HCT116 (cell line): ENCODE data around the gene ARHGAP19. TPM values are rescaled to one million over a fixed set of nuclear protein-coding genes. Genes with fewer than 3 reads are reported as not detected.

Experiments
- ATAC-seq: fragments of 200-7000 bp; cut with Tn5 transposase; 2 replicates; pipeline ENCODE4 v1.9.1; 2020; ENCODE audit warnings: mild to moderate bottlenecking, moderate library complexity
- BruUV-seq: library from RNA; stranded (reverse); fragments of 400-500 nt; replicated peaks from 2 replicates; lab custom pipeline; 2021; lab: Mats Ljungman, UMichigan
- CTCF ChIA-PET: fragments of 300-600 bp; sonication (Branson Sonifier 250); formaldehyde crosslinking; loops from one replicate; lab custom pipeline; 2021; ENCODE audit warnings: antibody characterized with exemption; lab: Charles Lee
- POLR2A ChIA-PET: fragments of 300-600, 350-600 bp; sonication (Branson Sonifier 250); formaldehyde crosslinking; loops from one replicate; lab custom pipeline; 2021; ENCODE audit warnings: antibody characterized with exemption; lab: Charles Lee
- RAD21 ChIA-PET, 2 experiments: fragments of 300-600 bp; sonication (Branson Sonifier 250); formaldehyde crosslinking; loops; one replicate each; lab custom pipeline; 2023; ENCODE audit warnings: low total read pairs in 2 of 2; ENCODE audit not compliant: uncharacterized antibody in 2 of 2, unreplicated experiment in 2 of 2, low non-redundant PET in 1 of 2; lab: Charles Lee
- DNase-seq: peaks from one replicate; pipeline ENCODE4 v3.0.0-alpha.2; 2010; ENCODE audit warnings: low read depth, low spot score
- H2AFZ ChIP-seq: fragments of 200-600 bp; shearing (Covaris generic), sonication (generic); 2 replicates; pipeline ENCODE4 v1.6.1; 2017; ENCODE audit warnings: low read depth, mixed run types, mixed read lengths, antibody characterized with exemption, low read length; ENCODE audit not compliant: poor library complexity, severe bottlenecking
- H3K27ac ChIP-seq: 2 replicates; pipeline ENCODE4 v1.5.1; 2012; ENCODE audit warnings: low read depth, low read length
- H3K27me3 ChIP-seq: fragments of 200-600 bp; sonication (generic); 2 replicates; pipeline ENCODE4 v1.6.1; 2016; ENCODE audit warnings: mixed run types, low read length, mixed read lengths; ENCODE audit not compliant: insufficient read depth
- H3K36me3 ChIP-seq, 2 experiments: fragments of 200-500 bp in 1 of 2; fragments of 200-600 bp in 1 of 2; sonication (Bioruptor generic) in 1 of 2; sonication (generic) in 1 of 2; 2 replicates each; pipeline versions ENCODE4 v1.5.1 to v1.6.1; 2014 to 2016; ENCODE audit warnings: low read length in 2 of 2, inconsistent platforms in 1 of 2, mixed read lengths in 1 of 2, mixed run types in 1 of 2; ENCODE audit not compliant: insufficient read depth in 2 of 2, control insufficient read depth in 1 of 2
- H3K4me1 ChIP-seq, 2 experiments: fragments of 200-600 bp in 1 of 2; sonication (generic) in 1 of 2; 2 replicates each; pipeline versions ENCODE4 v1.5.1 to v1.6.1; 2012 to 2017; ENCODE audit warnings: low read length in 2 of 2, inconsistent platforms in 1 of 2, mild to moderate bottlenecking in 1 of 2, mixed read lengths in 1 of 2, mixed run types in 1 of 2, moderate library complexity in 1 of 2; ENCODE audit not compliant: insufficient read depth in 2 of 2, control insufficient read depth in 1 of 2
- H3K4me2 ChIP-seq: fragments of 200-600 bp; sonication (generic); 2 replicates; pipeline ENCODE4 v1.6.1; 2017; ENCODE audit warnings: mixed run types, low read length, mixed read lengths
- H3K4me3 ChIP-seq, 2 experiments: fragments of 200-600 bp in 1 of 2; sonication (generic) in 1 of 2; replicated peaks in 1 of 2; 2 replicates each; pipeline ENCODE4 v1.5.1; 2011 to 2016; ENCODE audit warnings: low read length in 2 of 2, control low read depth in 1 of 2, low read depth in 1 of 2, mild to moderate bottlenecking in 1 of 2, mixed read lengths in 1 of 2, mixed run types in 1 of 2
- H3K79me2 ChIP-seq: fragments of 200-600 bp; sonication (generic); 2 replicates; pipeline ENCODE4 v1.6.1; 2017; ENCODE audit warnings: mild to moderate bottlenecking, mixed run types, low read length, moderate library complexity, mixed read lengths; ENCODE audit not compliant: insufficient read depth
- H3K9ac ChIP-seq: fragments of 200-600 bp; sonication (generic); 2 replicates; pipeline ENCODE4 v1.6.1; 2016; ENCODE audit warnings: low read length, mixed read lengths
- H3K9me2 ChIP-seq: fragments of 200-600 bp; sonication (generic), shearing (Covaris generic); 2 replicates; pipeline ENCODE4 v1.6.1; 2017; ENCODE audit warnings: mixed run types, mild to moderate bottlenecking, moderate library complexity; ENCODE audit not compliant: insufficient read depth
- H3K9me3 ChIP-seq, 2 experiments: fragments of 200-500 bp in 1 of 2; fragments of 200-600 bp in 1 of 2; sonication (Bioruptor generic) in 1 of 2; sonication (generic) in 1 of 2; 2 replicates each; pipeline ENCODE4 v1.6.1; 2014 to 2017; ENCODE audit warnings: low read length in 2 of 2, mixed read lengths in 2 of 2, inconsistent platforms in 1 of 2, low read depth in 1 of 2, mild to moderate bottlenecking in 1 of 2, mixed run types in 1 of 2, moderate library complexity in 1 of 2; ENCODE audit not compliant: control insufficient read depth in 1 of 2, insufficient read depth in 1 of 2
- H4K20me1 ChIP-seq: fragments of 200-600 bp; sonication (generic), shearing (Covaris generic); 2 replicates; pipeline ENCODE4 v1.6.1; 2017; ENCODE audit warnings: mixed run types, mild to moderate bottlenecking, moderate library complexity; ENCODE audit not compliant: insufficient read depth
- CBX3 ChIP-seq: IDR thresholded peaks from 2 replicates; pipeline ENCODE4 v1.6.1; 2012; ENCODE audit warnings: low read depth
- EGR1 ChIP-seq: IDR thresholded peaks from 2 replicates; pipeline ENCODE4 v1.6.1; 2012; ENCODE audit warnings: low read depth
- EZH2 ChIP-seq: fragments of 200-600 bp; sonication (generic); IDR thresholded peaks from 2 replicates; pipeline ENCODE4 v1.6.1; 2017; ENCODE audit warnings: antibody characterized with exemption, mixed run types
- EZH2phosphoT487 ChIP-seq: fragments of 200-600 bp; IDR thresholded peaks from 2 replicates; pipeline ENCODE4 v1.6.1; 2018; ENCODE audit warnings: antibody characterized with exemption, borderline replicate concordance
- FOSL1 ChIP-seq: IDR thresholded peaks from 2 replicates; pipeline ENCODE4 v1.6.1; 2012; ENCODE audit warnings: low read depth
- POLR2A ChIP-seq: IDR thresholded peaks from 2 replicates; pipeline ENCODE4 v1.7.0; 2011; ENCODE audit warnings: borderline replicate concordance; ENCODE audit not compliant: insufficient read depth, insufficient read length; ENCODE audit errors: extremely low read depth
- SIN3A ChIP-seq: IDR thresholded peaks from 2 replicates; pipeline ENCODE4 v1.6.1; 2012; ENCODE audit warnings: low read depth
- ZFX ChIP-seq: fragments of 450-650 bp; IDR thresholded peaks from 2 replicates; pipeline ENCODE4 v1.6.1; 2017
- intact Hi-C: fragments of 100-400 bp; cut with micrococcal nuclease; formaldehyde crosslinking; loops from 2 replicates; pipeline ENCODE4 v1.10.0; 2022
- total RNA-seq: library from RNA; stranded (reverse); gene quantifications from one replicate; pipeline ENCODE4 v1.2.1, GENCODE V29; 2021; ENCODE audit not compliant: unreplicated experiment
- TF ChIP-seq, protein P1 (sequence below): IDR thresholded peaks from 2 replicates; pipeline ENCODE4 v1.6.1; 2012
- TF ChIP-seq, protein P2 (sequence below): IDR thresholded peaks from 2 replicates; pipeline ENCODE4 v1.6.1; 2011; ENCODE audit warnings: mild to moderate bottlenecking, low read length, moderate library complexity; ENCODE audit not compliant: insufficient replicate concordance; ENCODE audit errors: extremely low read depth

The ARHGAP19 gene
- total RNA-seq, 1 experiment from 2014 or later = 36.8 TPM

DNA sequence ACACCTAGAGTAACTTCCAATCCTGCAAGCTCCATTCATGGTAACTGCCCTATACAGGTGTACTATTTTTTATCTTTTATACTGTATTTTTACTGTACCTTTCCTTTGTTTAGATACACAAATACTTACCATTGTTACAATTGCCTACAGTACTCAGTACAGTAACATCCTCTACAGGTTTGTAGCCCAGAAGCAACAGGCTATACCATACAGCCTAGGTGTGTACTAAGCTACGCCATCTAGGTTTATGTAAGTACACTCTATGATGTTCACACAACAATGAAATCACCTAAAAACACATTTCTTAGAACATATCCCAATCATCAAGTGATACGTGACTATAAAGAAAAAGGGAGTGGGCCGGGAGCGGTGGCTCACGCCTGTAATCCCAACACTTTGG lies 53.6 kb downstream of the ARHGAP19 start:
- ChIA-PET RAD21 (no interaction called here), POLR2A (no interaction called here), CTCF (interaction anchor here (1.0 to 1.6 kb wide), 4 partner anchors 29 to 167 kb away, joined by 3 to 4 read pairs (median 3); no protein-coding TSS in a partner anchor)
- no TSS peak for BruUV-seq
- DNase-seq = no peak
- H3K4me1 ChIP-seq = no peaks in the 10 kb centered on the region
- H4K20me1 ChIP-seq = no peaks in the 10 kb centered on the region
- no peak overlapping the region for H3K4me3 ChIP-seq
- no peak overlapping the region for H3K9ac ChIP-seq
- no peaks in the 10 kb centered on the region for H3K9me3 ChIP-seq
- H3K9me2 ChIP-seq = no peaks in the 10 kb centered on the region
- H3K36me3 ChIP-seq = peaks cover 0 to 7% of the 10 kb centered on the region in 2 experiments; a peak in 1 of 4 replicates
- no peak overlapping the region for H3K27ac ChIP-seq
- no peaks in the 10 kb centered on the region for H3K79me2 ChIP-seq
- H2AFZ ChIP-seq = no peak overlapping the region
- TF ChIP-seq EZH2phosphoT487 = no peak
- no peak for TF ChIP-seq FOSL1
- TF ChIP-seq EGR1 = no peak
- H3K27me3 ChIP-seq = no peaks in the 10 kb centered on the region
- intact Hi-C loops = no loop called here
- ATAC-seq = no peak
- H3K4me2 ChIP-seq = no peak overlapping the region

DNA sequence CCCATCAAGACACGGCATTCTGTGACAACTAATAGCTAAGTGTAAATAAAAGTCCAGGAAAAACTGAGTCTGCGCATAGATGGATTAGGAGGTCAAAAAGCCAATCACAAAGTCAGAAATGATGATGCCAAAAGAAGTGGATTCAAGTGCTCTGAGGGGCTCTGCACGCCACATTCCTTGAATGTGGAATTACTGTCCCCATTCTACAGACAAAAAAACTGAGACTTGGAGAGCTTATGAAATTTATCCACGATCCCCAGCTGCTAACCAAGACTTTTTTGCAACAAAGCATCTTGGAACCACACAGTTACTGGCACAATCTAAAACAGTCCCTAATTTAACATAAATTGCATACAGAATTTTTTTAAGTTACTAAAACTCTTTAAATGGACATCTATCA lies 57.1 kb downstream of the ARHGAP19 start:
- intact Hi-C loops = no loop called here
- CTCF ChIA-PET = interaction anchor here (0.8 kb wide), 1 partner anchor 162 kb away, joined by 3 read pairs; no protein-coding TSS in a partner anchor
- Histone ChIP-seq H3K4me1 (no peaks in the 10 kb centered on the region), H3K79me2 (no peaks in the 10 kb centered on the region), H3K9me2 (no peaks in the 10 kb centered on the region), H3K4me2 (no peak overlapping the region), H2AFZ (no peak overlapping the region), H3K36me3 (no peaks in the 10 kb centered on the region; a peak in 1 of 4 replicates), H3K9me3 (no peaks in the 10 kb centered on the region), H3K27ac (no peak overlapping the region), H4K20me1 (no peaks in the 10 kb centered on the region), H3K4me3 (no peak overlapping the region), H3K27me3 (no peaks in the 10 kb centered on the region), H3K9ac (no peak overlapping the region)
- RAD21 ChIA-PET = no interaction called here
- TF ChIP-seq, protein P1, sequence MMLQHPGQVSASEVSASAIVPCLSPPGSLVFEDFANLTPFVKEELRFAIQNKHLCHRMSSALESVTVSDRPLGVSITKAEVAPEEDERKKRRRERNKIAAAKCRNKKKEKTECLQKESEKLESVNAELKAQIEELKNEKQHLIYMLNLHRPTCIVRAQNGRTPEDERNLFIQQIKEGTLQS = no peak
- TF ChIP-seq SIN3A (no peak), ZFX (no peak), POLR2A (no peak), EZH2 (no peak), EZH2phosphoT487 (no peak), CBX3 (no peak)
- TF ChIP-seq, protein P2, sequence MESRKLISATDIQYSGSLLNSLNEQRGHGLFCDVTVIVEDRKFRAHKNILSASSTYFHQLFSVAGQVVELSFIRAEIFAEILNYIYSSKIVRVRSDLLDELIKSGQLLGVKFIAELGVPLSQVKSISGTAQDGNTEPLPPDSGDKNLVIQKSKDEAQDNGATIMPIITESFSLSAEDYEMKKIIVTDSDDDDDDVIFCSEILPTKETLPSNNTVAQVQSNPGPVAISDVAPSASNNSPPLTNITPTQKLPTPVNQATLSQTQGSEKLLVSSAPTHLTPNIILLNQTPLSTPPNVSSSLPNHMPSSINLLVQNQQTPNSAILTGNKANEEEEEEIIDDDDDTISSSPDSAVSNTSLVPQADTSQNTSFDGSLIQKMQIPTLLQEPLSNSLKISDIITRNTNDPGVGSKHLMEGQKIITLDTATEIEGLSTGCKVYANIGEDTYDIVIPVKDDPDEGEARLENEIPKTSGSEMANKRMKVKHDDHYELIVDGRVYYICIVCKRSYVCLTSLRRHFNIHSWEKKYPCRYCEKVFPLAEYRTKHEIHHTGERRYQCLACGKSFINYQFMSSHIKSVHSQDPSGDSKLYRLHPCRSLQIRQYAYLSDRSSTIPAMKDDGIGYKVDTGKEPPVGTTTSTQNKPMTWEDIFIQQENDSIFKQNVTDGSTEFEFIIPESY = no peak
- no TSS peak for BruUV-seq
- ATAC-seq = no peak
- no peak for DNase-seq
- POLR2A ChIA-PET = no interaction called here
